HG02970 (cell line): ENCODE data around the gene C2CD4B.

Experiments
- ATAC-seq: cut with Tn5 transposase; IDR thresholded peaks from one replicate; pipeline ENCODE4 v1.9.1; 2021; ENCODE audit warnings: mild to moderate bottlenecking, moderate library complexity, moderate number of reproducible peaks; ENCODE audit not compliant: unreplicated experiment, low FRiP score

The C2CD4B gene, protein sequence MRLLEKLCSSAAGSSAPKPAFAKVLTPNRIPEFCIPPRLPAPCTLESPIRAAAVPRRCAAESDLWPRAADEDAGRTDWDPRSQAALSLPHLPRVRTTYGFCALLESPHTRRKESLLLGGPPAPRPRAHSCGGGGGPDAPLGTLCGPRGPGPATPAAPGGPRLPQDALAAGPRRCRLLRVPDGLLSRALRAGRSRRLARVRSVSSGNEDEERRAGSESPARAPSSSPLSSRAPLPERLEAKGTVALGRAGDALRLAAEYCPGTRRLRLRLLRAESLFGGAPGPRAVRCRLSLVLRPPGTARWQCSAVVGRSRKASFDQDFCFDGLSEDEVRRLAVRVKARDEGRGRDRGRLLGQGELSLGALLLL

GRCh38 chr15:62165104-62165792 is at the start of gene C2CD4B:
TSS of gene C2CD4B (minus strand) at chr15:62165285. CDS start at chr15:62164984, 301 bp downstream.
- ATAC-seq: no peak

GRCh38 chr15:62212741-62213140 is 47.7 kb upstream of the C2CD4B start:
- ATAC-seq: no peak

DNA sequence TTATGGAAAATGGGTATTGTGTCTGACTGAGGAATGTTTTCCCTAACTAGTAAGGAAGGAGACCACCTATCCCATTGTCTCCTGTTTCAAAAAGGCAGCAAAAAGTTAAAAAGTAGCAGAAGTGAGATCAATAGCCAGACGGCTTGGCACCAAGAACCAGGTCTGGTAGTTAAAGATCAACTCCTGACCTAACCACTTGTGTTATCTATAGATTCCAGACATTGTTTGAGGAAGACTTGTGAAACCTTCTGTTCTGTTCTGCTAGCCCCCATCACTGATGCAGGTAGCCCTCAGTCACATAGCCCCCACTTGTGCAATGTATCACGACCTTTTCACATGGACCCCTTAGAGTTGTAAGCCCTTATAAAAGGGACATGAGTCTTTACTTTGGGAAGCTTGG is 46.3 kb upstream of the C2CD4B start:
- no peak for ATAC-seq

DNA sequence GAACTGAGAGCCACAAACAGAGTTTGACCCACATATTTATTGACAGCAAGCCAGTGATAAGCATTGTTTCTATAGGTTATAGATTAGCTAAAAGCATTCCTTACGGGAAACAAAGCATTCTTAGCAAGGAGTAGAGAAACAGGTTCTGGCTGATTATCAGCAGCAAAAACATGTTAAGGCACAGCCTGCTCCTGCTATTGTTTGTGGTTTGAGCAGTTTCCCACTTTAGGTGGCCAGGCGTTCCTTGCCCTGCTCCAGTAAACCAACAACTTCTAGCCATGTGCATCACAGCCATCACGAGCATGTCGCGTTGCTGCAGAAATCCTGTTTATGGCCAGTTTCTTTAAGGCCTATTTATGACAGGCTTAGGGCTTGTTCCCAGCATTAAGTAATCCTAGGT is 44.7 kb upstream of the C2CD4B start:
- ATAC-seq: no peak

- no peak for ATAC-seq
Measured at GRCh38 chr15:62209322-62209721, 44.2 kb upstream of the C2CD4B start.

DNA sequence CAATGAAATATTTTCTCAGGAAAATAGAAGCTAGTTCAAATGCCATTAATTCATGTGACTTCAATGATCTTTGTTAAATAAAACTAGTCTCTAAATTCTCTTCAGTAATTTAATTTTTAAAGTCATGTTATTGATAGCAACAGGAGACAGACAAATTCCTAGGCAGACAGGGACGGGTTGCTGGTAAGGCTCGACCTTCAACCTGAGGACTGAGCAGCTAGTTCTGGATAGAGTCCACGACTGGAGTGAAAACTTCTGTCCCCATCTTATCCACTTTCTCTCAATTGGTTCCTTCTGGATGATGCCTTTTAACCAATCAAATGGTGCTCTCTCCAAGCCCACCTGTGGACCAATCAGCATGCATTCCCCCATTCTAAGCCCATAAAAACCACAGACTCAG is 43.8 kb upstream of the C2CD4B start:
- no peak for ATAC-seq

- no peak for ATAC-seq
Measured at GRCh38 chr15:62208367-62208766, 43.3 kb upstream of the C2CD4B start.

GRCh38 chr15:62190675-62191074 is 25.6 kb upstream of the C2CD4B start:
- no peak for ATAC-seq

DNA sequence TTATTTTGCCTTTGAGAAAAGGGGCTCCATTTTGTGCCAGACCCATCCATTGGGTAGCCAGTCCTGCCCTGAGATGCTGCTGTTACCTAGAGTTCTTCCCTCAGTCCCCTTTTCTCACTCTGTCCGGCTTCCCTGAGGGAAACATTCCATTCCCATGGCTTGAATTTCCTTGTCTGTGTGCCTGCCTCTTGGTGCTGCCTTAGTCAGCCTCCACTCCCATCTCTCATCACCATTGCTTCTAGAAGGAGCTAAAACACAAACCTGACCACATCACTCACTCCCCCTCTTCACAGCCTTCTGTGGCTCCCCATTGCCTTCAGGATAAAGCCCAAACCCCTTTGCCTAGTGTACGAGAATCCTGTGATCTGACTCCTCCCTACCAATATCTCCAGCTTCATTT is 25.2 kb upstream of the C2CD4B start:
- ATAC-seq: no peak

DNA sequence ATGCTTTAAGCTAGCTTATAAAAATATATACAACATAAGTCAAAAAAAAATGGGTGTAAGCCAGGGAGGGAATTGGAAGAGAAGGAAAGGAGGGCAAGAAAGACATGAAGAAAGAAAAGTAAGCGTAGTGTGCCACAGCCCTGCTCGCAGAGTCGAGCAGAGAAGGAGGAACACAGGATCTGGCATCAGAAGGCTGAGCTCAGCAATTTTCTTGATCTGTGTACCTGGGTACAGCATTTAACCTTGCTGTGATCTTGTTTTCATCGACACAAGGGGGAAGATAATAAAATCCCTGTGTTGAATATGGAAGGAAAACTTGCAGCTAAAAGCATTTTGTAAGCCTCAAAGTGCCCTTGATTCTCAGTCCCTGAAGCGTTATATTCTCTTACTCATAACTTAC is 23.7 kb upstream of the C2CD4B start:
- no peak for ATAC-seq

DNA sequence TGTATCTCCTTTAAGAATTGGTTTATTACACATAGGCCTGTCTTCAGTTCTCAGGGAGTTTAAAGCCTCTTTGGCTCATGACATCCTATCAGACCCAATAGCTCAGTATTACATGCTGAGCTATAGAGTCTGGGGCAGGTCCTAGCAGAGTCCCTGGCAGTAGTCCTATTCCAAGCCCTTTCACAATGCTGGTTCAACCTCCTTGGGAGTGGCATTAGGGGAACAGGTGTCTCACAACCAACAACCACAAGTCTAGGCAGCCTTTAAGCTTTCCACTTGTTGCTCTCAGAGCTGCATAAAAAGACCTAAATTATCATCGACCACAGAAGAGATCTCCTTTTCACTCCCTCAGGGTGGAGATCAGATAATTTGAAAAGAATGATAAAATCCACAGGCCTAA is 22.8 kb upstream of the C2CD4B start:
- ATAC-seq: no peak

DNA sequence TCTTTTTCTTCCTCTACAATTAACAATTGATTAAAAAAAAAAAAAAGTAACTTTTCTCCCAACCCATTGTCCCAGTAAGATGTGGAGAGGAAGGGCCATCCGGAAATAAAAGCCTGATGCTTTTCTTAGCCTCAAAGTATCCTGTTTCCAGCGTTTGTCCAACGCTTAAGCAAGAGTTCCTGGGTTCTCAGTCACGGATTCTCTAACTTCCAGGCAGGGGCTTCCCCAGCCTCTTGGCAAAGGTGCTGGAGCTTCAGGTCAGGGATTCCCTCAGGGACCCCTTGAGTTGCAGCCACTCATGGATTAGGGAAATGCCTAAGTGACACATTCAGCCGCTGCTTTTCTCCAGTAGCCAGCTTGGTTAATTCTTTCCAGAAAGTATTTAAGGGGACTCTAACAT is 22.3 kb upstream of the C2CD4B start:
- no peak for ATAC-seq

DNA sequence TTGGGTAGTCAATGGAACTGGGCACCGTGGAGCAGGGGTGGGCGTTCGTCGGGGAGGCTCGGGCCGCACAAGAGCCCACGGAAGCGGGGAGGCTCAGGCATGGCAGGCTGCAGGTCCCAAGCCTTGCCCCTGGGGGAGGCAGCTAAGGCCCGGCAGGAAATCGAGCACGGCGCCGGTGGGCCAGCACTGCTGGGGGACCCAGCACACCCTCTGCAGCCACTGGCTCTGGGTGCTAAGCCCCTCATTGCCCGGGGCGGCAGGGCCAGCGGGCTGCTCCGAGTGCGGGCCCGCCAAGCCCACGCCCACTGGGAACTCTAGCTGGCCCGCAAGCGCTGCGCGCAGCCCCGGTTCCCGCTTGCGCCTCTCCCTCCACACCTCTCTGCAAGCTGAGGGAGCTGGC is 21.5 kb upstream of the C2CD4B start:
- ATAC-seq: no peak

DNA sequence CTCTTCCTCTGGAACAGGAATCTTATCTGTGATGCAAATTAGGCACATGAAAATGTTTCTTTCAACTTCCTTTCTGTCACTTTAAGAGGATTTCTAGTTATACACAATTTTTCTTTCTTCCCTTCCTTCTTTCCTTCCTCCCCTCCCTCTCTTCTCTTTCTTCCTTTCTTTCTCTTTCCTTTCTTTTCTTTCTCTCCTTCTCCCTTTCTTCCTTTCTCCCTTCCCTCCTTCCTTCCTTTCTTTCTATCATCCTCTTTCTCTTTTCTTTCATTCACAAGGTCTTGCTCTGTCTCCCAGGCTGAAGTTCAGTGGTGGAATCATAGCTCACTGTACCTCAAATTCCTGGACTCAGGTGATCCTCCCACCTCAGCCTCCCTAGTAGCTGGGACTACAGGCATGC is 18.0 kb upstream of the C2CD4B start:
- no peak for ATAC-seq

GRCh38 chr15:62173215-62173614 is 8.1 kb upstream of the C2CD4B start:
- ATAC-seq: no peak

GRCh38 chr15:62171882-62172281 is 6.8 kb upstream of the C2CD4B start:
- ATAC-seq: no peak

DNA sequence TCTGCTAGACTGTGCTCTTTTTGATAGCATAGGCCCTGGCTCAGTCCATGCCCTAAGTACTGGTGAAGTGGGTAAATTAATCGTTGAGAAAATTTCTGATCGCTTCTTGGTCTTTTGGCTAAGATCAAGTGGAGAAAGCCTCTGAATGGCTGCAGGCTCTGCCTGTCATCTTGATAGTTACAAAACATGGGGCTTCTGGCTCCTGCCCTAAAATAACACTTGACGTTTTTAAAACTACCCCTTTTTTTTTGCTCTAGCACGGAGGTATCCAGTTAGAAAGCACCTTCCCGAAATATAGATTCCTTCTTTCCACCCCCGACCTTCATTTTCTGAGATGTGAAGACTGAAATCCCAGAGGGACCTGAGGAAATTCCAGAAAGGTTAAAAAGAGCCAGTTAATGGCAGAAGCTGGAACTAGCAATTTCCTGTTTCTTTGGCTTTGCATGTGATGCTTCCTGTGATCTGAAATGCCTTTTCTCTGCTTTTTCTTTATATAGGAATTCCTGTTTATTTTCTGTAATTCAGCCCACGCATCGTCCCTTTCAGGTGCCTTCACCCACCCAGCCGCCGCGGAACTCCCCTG is 799 bp upstream of the C2CD4B start:
- ATAC-seq: no peak

DNA sequence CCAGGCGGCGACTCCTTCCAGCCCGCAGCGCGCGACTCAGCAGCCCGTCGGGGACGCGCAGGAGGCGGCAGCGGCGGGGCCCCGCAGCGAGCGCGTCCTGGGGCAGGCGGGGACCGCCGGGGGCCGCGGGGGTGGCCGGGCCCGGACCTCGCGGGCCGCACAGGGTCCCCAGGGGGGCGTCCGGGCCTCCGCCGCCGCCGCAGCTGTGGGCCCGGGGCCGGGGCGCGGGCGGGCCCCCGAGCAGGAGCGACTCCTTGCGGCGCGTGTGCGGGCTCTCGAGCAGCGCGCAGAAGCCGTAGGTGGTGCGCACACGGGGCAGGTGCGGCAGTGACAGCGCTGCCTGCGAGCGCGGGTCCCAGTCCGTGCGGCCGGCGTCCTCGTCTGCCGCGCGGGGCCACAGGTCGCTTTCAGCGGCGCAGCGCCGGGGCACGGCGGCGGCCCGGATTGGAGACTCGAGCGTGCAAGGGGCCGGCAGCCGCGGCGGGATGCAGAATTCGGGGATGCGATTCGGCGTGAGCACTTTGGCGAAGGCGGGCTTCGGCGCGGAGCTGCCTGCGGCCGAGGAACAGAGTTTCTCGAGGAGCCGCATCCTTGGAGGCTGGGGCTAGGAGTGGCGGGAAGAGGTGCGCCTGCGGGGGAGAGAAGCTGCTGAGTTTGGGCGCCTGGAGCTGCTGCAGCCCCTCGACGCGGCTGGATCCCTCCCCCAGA is 535 bp downstream of the C2CD4B start:
- ATAC-seq: no peak

- ATAC-seq: no peak
Measured at GRCh38 chr15:62164014-62164395, 1.1 kb downstream of the C2CD4B start.

DNA sequence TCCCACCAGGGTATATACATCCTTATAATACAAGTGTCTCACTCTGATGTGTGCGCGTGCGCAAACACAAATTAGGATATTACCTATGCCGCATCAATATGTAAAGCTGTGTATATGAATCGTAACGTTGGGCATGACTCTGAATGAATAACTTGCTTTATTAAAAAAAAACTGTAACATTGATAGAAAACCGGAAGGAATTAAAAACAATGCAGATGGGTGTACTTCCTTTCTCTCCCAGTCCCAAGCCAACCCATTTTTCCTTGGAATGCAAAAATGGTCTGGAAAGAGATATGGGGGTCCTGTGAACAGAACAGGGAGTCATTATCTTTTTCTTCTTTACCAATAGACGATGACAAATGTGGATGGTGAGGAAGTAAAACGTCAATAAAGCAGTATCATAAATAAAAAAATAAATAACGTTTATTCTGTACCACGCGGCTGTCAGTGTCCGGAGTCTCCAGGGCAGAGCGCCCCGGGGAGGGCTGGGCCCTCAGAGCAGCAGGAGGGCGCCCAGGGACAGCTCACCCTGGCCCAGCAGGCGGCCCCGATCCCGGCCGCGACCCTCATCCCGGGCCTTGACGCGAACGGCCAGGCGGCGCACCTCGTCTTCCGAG is 1.6 kb downstream of the C2CD4B start:
- no peak for ATAC-seq

- ATAC-seq: no peak
Measured at GRCh38 chr15:62153228-62153627, 11.9 kb downstream of the C2CD4B start.
